ENCODE results near the gene CLK1. TPM values are rescaled to one million over a fixed set of nuclear protein-coding genes. Genes with fewer than 3 reads are reported as not detected.

CLK1 gene
- total RNA-seq, 1 donor from 2014 or later, result 203 TPM

DNA sequence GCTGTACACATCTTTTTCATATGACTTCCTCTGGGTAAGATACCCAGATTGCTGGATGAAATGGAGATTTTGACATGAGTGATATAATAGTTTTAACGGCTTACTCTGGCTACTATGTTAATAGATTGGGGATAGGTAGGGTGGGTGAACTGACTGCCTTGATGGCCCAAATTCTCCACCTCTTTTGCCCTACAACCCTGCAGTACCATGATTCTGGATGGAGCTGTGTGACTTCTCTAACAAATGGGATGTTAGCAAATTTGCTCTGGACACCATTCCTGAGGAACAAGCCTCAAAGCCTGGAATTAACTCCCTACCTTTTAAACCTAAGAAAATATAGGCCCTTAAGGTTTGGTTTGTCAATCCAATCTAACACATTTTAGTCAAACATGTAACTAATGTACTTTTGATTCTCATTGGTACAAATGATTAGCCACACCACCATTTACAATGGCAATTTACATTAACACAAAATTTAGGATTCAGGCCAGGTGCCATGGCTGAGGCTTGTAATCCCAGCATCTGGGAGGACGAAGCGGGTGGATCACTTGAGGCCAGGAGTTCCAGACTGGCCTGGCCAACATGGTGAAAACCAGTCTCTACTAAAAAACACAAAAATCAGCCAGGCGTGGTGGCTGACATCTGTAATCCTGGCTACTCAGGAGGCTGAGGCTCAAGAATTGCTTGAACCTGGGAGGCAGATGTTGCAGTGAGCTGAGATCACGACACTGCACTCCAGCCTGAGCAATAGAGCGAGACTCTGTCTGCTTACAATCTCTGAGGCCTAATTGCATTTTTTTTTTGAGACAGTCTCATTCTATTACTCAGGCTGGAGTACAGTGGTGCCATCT is 12.8 kb downstream of the CLK1 start:
- Mint-ChIP-seq H3K4me3 (no peak overlapping the region), H3K27ac (no peak overlapping the region), H3K9me3 (no peaks in the 10 kb centered on the region), H3K4me1 (no peaks in the 10 kb centered on the region), H3K36me3 (ENCODE audit: low read depth) (peaks cover 56% of the 10 kb centered on the region), H3K27me3 (no peaks in the 10 kb centered on the region)
- intact Hi-C loops (cut with micrococcal nuclease), result no loop called here
- ChIA-PET CTCF (no interaction called here), POLR2A (interaction anchor here (1.0 to 1.1 kb wide), 2 partner anchors 40 to 328 kb away, joined by 3 to 4 read pairs; partner anchors contain the start of gene BZW1)
- no peak for DNase-seq
- ATAC-seq (ENCODE audit: low read depth), result no peak
- TF ChIP-seq, protein P1, sequence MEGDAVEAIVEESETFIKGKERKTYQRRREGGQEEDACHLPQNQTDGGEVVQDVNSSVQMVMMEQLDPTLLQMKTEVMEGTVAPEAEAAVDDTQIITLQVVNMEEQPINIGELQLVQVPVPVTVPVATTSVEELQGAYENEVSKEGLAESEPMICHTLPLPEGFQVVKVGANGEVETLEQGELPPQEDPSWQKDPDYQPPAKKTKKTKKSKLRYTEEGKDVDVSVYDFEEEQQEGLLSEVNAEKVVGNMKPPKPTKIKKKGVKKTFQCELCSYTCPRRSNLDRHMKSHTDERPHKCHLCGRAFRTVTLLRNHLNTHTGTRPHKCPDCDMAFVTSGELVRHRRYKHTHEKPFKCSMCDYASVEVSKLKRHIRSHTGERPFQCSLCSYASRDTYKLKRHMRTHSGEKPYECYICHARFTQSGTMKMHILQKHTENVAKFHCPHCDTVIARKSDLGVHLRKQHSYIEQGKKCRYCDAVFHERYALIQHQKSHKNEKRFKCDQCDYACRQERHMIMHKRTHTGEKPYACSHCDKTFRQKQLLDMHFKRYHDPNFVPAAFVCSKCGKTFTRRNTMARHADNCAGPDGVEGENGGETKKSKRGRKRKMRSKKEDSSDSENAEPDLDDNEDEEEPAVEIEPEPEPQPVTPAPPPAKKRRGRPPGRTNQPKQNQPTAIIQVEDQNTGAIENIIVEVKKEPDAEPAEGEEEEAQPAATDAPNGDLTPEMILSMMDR (IDR thresholded peaks at IDR 0.05), result no peak

- ChIA-PET CTCF (no interaction called here), POLR2A (interaction anchor here (0.6 to 3.8 kb wide), 7 partner anchors 8 to 1434 kb away, joined by 3 to 24 read pairs (median 4); partner anchors contain the start of genes BZW1 and CLK1)
- H3K27ac Mint-ChIP-seq, result peak overlapping the region; percentile 21
- no peak overlapping the region for H3K4me3 Mint-ChIP-seq
- H3K4me1 Mint-ChIP-seq, result no peaks in the 10 kb centered on the region
- peaks cover 49% of the 10 kb centered on the region for H3K36me3 Mint-ChIP-seq (ENCODE audit: low read depth)
- ATAC-seq (ENCODE audit: low read depth), result no peak
- TF ChIP-seq, protein P1 (IDR thresholded peaks at IDR 0.05), result no peak
- no peak for DNase-seq
- H3K27me3 Mint-ChIP-seq, result no peaks in the 10 kb centered on the region
- intact Hi-C loops (cut with micrococcal nuclease), result no loop called here
- no peaks in the 10 kb centered on the region for H3K9me3 Mint-ChIP-seq
These were observed 13.8 kb downstream of the CLK1 start for GRCh38 chr2:200850512-200851256.

- ChIA-PET CTCF (interaction anchor here (0.8 kb wide), 1 partner anchor 221 kb away, joined by 3 read pairs; no protein-coding TSS in a partner anchor), POLR2A (interaction anchor here (0.7 to 3.8 kb wide), 2 partner anchors 16 to 26 kb away, joined by 4 to 24 read pairs; partner anchors contain the start of gene CLK1)
- Mint-ChIP-seq H3K27me3 (no peaks in the 10 kb centered on the region), H3K27ac (no peak overlapping the region), H3K4me3 (no peak overlapping the region), H3K36me3 (ENCODE audit: low read depth) (peaks cover 28% of the 10 kb centered on the region), H3K9me3 (no peaks in the 10 kb centered on the region), H3K4me1 (no peaks in the 10 kb centered on the region)
- DNase-seq (no peak), ATAC-seq (ENCODE audit: low read depth) (no peak)
- intact Hi-C loops (cut with micrococcal nuclease), result no loop called here
- TF ChIP-seq, protein P1 (IDR thresholded peaks at IDR 0.05), result no peak
These were observed 16.5 kb downstream of the CLK1 start for GRCh38 chr2:200847939-200848338.

DNA sequence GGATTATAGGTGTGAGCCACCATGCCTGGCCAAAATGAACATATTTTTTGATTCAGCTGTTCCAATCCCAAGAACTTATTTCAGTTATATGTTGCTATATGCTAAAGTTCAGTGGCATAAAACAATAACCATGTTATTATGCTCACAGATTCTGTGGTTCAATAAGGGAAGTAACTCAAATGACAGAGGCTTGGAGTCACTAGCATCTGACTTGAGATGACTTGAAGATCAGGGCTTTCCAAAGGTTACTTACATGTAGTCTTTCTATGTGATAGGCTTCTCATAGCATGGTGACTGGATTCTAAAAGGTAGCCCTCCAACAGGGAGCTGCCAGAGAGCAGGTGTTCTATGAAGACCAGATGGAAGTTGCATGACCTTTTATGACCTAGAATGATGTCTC is 17.2 kb downstream of the CLK1 start:
- ATAC-seq (ENCODE audit: low read depth) (no peak), DNase-seq (no peak)
- peaks cover 21% of the 10 kb centered on the region for H3K36me3 Mint-ChIP-seq (ENCODE audit: low read depth)
- CTCF ChIA-PET, result no interaction called here
- no peaks in the 10 kb centered on the region for H3K27me3 Mint-ChIP-seq
- no peak overlapping the region for H3K4me3 Mint-ChIP-seq
- TF ChIP-seq, protein P1 (IDR thresholded peaks at IDR 0.05), result no peak
- intact Hi-C loops (cut with micrococcal nuclease), result no loop called here
- H3K4me1 Mint-ChIP-seq, result no peaks in the 10 kb centered on the region
- POLR2A ChIA-PET, result interaction anchor here (3.8 kb wide), 1 partner anchor 17 kb away, joined by 24 read pairs; the partner anchor contains the start of gene CLK1
- no peak overlapping the region for H3K27ac Mint-ChIP-seq
- no peaks in the 10 kb centered on the region for H3K9me3 Mint-ChIP-seq
